Activated naive CD8-positive, alpha-beta T cell (primary cell): ENCODE results near the gene CMTM3.
"Not testable (repeated sequence)": the region's sequence is repeated elsewhere in the genome, so short reads cannot be mapped to it uniquely, and the experiment has no call there.

Source experiments
- H3K27ac Mint-ChIP-seq: one replicate; pipeline ENCODE4 v1.8.0; 2021; ENCODE audit warnings: mixed read lengths
- H3K27me3 Mint-ChIP-seq: one replicate; pipeline ENCODE4 v1.8.0; 2021; ENCODE audit warnings: mixed read lengths
- H3K36me3 Mint-ChIP-seq: one replicate; pipeline ENCODE4 v1.8.0; 2021; ENCODE audit warnings: mixed read lengths
- H3K4me1 Mint-ChIP-seq: one replicate; pipeline ENCODE4 v1.8.0; 2021; ENCODE audit warnings: low read depth, mixed read lengths
- H3K4me3 Mint-ChIP-seq: one replicate; pipeline ENCODE4 v1.8.0; 2021; ENCODE audit warnings: mild to moderate bottlenecking, mixed read lengths
- H3K9me3 Mint-ChIP-seq: one replicate; pipeline ENCODE4 v1.8.0; 2021; ENCODE audit warnings: low read depth, mixed read lengths

The CMTM3 gene

GRCh38 chr16:66651965-66652364, 47.5 kb downstream of the CMTM3 start:
- Mint-ChIP-seq H3K4me1 (peaks cover 15% of the 10 kb centered on the region), H3K4me3 (no peak overlapping the region), H3K9me3 (no peaks in the 10 kb centered on the region), H3K36me3 (no peaks in the 10 kb centered on the region), H3K27ac (no peak overlapping the region), H3K27me3 (no peaks in the 10 kb centered on the region)

GRCh38 chr16:66652661-66653360, 48.3 kb downstream of the CMTM3 start:
- no peaks in the 10 kb centered on the region for H3K27me3 Mint-ChIP-seq
- no peaks in the 10 kb centered on the region for H3K36me3 Mint-ChIP-seq

DNA sequence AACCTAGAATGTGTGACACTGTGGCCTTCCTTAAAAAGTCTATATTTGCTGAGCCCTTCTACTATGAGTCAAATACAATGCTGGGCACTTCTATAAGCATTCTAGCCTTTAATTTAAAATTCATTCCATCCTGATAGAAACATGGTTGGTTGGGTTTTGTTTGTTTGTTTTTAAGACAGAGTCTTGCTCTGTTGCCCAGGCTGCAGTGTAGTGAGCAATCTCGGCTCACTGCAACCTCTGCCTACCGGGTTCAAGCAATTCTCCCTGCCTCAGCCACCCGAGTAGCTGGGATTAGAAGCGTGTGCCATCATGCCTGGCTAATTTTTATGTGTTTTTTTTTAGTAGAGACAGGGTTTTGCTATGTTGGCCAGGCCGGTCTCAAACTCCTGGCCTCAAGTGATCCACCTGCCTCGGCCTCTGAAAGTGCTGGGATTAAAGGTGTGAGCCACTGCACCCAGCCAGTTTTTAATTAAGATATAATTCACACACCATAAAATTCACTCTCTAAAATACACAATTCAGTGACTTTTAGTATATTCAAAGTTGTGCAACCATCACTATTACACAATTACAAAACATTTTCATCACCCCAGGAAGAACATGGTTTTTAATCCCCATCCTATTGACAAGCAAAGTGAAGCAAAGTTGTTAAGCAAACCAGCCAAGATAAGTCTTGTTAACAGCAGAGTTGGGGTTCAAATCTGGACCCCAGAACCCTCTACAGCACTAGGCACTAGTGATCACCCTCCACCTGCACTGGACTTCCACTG, 49.3 kb downstream of the CMTM3 start:
- no peaks in the 10 kb centered on the region for H3K36me3 Mint-ChIP-seq
- no peaks in the 10 kb centered on the region for H3K27me3 Mint-ChIP-seq
- peaks cover 17% of the 10 kb centered on the region for H3K4me1 Mint-ChIP-seq
- no peak overlapping the region for H3K4me3 Mint-ChIP-seq
- H3K27ac Mint-ChIP-seq = no peak overlapping the region
- H3K9me3 Mint-ChIP-seq = no peaks in the 10 kb centered on the region

More at GRCh38 chr16:66652661-66653360, 48.3 kb downstream of the CMTM3 start:
- Mint-ChIP-seq H3K27ac (no peak overlapping the region), H3K4me1 (peaks cover 15% of the 10 kb centered on the region), H3K4me3 (no peak overlapping the region), H3K9me3 (no peaks in the 10 kb centered on the region)

- Mint-ChIP-seq H3K4me1 (peaks cover 5% of the 10 kb centered on the region), H3K27me3 (no peaks in the 10 kb centered on the region), H3K36me3 (no peaks in the 10 kb centered on the region), H3K9me3 (no peaks in the 10 kb centered on the region), H3K27ac (no peak overlapping the region), H3K4me3 (no peak overlapping the region)
These were observed 52.0 kb downstream of the CMTM3 start for GRCh38 chr16:66656547-66656946.

GRCh38 chr16:66658143-66658859, 53.8 kb downstream of the CMTM3 start:
- H3K9me3 Mint-ChIP-seq = no peaks in the 10 kb centered on the region
- no peaks in the 10 kb centered on the region for H3K27me3 Mint-ChIP-seq
- H3K4me3 Mint-ChIP-seq = no peak overlapping the region
- H3K4me1 Mint-ChIP-seq = peaks cover 2% of the 10 kb centered on the region
- no peaks in the 10 kb centered on the region for H3K36me3 Mint-ChIP-seq
- H3K27ac Mint-ChIP-seq = no peak overlapping the region

- Mint-ChIP-seq H3K4me3 (no peak overlapping the region), H3K9me3 (no peaks in the 10 kb centered on the region), H3K27ac (no peak overlapping the region), H3K27me3 (no peaks in the 10 kb centered on the region), H3K36me3 (no peaks in the 10 kb centered on the region), H3K4me1 (peaks cover 2% of the 10 kb centered on the region)
These were observed 54.3 kb downstream of the CMTM3 start for GRCh38 chr16:66658860-66659190.

DNA sequence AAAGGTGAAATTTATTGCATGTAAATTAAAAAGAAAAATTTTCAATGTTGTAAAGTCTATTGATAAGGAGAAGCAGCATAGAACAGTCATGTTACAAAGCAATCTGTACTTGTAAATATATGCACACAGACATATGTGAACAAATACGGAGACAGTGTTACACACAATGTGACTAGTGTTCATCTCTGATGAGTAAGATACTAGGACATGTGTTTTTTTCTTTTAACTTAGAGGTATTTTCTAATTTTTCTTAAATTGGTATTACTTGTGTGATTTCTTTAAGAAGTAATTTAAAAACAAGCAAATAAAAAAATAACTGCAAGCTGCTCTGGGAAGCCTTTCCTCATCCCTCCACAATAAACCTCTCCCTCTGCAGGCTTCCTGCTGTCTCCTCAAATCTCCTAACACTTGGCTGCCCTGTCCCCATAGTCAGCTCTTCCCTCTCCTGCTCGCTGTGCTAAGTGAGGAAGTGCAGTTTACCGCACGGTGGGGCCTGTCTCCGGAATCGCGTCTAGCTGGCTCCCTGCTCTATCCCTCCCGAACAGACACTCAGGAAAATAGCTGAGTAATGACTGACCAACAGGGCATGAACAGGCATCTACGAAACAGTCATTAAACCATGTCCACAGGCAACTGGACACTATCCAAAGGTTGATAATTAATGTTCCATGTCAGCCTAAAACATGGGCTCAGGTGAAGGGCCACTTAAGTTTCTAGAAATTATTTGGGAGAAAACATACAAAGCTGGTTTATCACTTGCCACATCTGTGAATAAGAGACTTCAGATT, 56.1 kb downstream of the CMTM3 start:
- H3K27me3 Mint-ChIP-seq = no peaks in the 10 kb centered on the region
- H3K4me3 Mint-ChIP-seq = no peak overlapping the region
- H3K4me1 Mint-ChIP-seq = peaks cover 2% of the 10 kb centered on the region
- no peak overlapping the region for H3K27ac Mint-ChIP-seq
- no peaks in the 10 kb centered on the region for H3K36me3 Mint-ChIP-seq
- no peaks in the 10 kb centered on the region for H3K9me3 Mint-ChIP-seq

GRCh38 chr16:66661210-66661560, 56.7 kb downstream of the CMTM3 start:
- Mint-ChIP-seq H3K27ac (no peak overlapping the region), H3K27me3 (no peaks in the 10 kb centered on the region), H3K4me3 (no peak overlapping the region), H3K36me3 (no peaks in the 10 kb centered on the region), H3K4me1 (peaks cover 2% of the 10 kb centered on the region), H3K9me3 (no peaks in the 10 kb centered on the region)

- not testable (repeated sequence) for H3K27ac Mint-ChIP-seq, H3K9me3 Mint-ChIP-seq, H3K4me3 Mint-ChIP-seq, H3K36me3 Mint-ChIP-seq, H3K4me1 Mint-ChIP-seq, H3K27me3 Mint-ChIP-seq
These were observed 57.3 kb downstream of the CMTM3 start for GRCh38 chr16:66661671-66662346.

DNA sequence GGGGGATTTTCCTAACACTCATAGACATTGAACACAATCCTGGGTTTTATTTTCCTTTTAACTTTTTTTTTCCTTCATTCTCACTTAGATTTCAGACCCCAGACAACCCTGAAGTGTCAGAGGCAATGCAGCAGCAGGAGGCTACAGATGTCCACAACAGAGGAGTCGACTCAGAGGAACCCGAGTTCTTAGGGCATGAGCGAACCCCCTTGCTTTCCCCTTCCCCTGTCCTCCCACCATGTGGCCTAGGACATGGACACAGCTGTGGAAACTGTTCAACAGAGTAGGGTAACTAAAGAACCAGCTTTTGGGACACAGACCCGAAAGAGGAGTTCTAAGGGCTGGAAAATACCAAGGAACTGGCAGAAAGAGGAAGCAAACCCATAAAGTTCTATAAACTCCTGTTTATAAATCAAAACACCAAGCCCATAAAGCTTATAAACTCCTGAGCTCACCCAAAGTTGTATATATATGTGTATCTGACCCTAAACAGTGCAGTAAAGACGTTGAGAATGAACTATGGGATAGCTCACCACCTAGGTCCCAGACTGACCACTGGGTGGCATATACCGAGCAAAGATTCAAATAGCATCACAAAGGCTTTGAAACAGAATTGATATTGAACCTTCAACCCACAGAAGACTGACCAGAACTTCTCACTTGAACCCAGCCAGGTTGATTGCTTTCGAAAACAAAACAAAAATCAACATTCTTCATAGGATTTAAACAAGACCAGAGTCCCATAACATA, 58.1 kb downstream of the CMTM3 start:
- Mint-ChIP-seq H3K27ac (no peak overlapping the region), H3K27me3 (no peaks in the 10 kb centered on the region)

More for the DNA sequence above, 58.1 kb downstream of the CMTM3 start:
- Mint-ChIP-seq H3K36me3 (no peaks in the 10 kb centered on the region), H3K9me3 (no peaks in the 10 kb centered on the region), H3K4me3 (no peak overlapping the region), H3K4me1 (peaks cover 2% of the 10 kb centered on the region)
